ENCODE results near the gene LPAR2.

The LPAR2 gene

DNA sequence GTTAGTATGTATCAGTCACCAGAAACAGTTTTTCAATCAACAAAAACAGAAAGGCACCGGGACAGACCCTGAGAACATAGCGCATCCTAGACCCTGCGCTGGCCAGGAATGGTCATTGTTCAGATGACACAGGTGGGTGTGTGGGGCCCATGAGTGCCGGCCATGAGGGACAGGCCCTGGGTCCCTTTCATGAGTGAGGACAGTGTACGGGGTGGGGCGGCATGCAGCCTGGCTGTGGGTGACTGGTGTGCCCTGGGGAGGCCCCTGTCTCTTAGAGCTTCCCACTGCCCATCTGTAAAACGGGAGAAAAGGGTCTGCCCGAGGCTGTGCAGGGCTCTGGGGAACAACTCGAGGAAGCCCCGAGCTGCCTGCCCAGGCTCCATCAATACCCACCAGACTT is 35.3 kb downstream of the LPAR2 start:
- no peak for DNase-seq

DNA sequence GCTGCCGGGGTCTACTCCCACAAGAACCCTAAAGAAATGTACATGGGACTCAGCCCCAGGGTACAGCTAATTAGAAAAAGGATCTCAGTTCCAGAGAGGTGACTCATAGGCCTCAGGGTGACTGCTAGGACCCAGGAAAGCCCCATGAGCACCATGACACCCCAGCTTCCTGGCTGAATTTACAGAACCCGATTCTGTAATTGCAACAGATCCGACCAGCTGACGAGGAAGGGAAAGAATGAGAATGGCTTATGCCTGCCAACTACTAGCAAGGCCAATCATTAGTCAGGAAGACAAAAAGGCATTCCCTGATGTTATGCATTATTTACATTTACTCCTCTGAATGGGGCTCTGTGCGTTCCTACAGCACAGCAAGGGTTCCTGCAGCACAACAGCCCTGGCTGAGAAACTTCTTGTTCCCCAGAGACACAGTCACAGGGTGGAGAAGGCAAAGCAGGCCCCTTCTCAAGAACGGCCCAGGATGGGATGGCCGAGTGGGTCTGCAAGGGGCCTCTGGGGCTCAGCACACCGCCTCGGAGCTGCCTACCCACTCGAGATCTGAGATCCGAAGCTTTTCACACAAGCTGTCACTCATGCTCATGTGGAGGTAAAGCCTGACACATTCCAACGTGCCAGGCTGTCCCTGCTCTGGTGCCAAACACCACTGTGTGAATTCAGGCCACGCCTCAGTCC is 36.7 kb downstream of the LPAR2 start:
- peak; percentile 17 to 66 for DNase-seq

GRCh38 chr19:19588546-19588945 is 39.5 kb downstream of the LPAR2 start:
- no peak for DNase-seq

- peak in 1 of 2 experiments; percentile 10 for DNase-seq
Observed at GRCh38 chr19:19587771-19588170, 40.2 kb downstream of the LPAR2 start.

DNA sequence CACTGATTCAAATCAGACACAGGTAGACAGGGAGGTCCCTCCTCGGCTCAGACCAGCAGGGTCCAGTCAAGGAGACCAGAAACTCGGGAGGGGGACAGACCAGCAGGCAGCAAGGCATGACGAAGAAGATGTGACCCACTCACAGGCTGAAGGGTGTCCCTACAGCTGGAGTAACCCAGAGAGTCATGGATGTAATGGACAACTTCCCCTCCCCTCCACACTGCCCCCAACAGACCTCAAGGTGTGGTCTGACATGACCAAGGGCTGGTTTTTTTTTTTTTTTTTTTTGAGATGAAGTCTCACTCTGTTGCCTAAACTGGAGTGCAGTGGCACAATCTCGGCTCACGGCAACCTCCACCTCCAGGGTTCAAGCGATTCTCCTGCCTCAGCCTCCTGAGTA is 43.7 kb downstream of the LPAR2 start:
- DNase-seq: no peak

DNA sequence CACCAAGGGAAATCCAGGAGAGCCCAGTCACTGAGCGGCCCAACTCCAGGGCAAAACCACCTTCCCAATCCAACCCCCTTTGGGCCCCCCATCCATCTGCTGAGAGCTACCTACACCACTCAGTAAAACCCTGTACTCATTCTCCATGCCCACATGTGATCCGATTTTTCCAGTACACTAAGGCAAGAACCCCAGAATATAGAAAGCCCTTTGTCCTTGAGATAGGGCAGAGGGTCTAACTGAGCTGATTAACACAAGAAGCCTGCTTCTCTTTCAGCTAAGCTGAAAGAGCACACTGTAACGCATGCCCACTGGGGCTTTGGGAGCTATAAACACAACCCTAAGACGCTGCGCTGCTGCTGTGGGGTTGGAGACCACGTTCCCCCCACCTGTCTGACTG is 45.5 kb downstream of the LPAR2 start:
- DNase-seq: no peak

GRCh38 chr19:19581391-19581790 is 46.6 kb downstream of the LPAR2 start:
- no peak for DNase-seq

- no peak for DNase-seq
Observed at GRCh38 chr19:19580418-19580817, 47.6 kb downstream of the LPAR2 start.

GRCh38 chr19:19579533-19580361 is 48.3 kb downstream of the LPAR2 start:
- no peak for DNase-seq

DNA sequence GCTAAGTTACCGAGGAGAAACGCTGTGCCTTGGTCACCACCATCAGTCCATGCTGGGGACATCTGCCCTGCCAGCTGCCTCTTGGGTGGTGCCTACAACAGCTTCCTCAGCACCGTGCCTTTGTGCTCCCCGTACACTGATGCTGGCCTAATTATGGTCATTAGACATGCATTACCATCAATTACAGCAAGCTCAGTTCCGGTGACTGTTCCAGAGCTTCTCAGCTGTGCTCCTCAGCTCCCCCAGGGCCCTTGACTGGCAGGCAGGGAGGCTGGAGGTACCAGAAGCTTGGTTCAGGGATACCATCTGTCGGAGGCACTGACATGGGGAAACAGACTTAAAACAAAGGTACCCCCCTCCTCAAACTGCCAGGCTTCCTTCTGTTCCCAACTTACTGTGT is 49.8 kb downstream of the LPAR2 start:
- peak; percentile 92 to 97 for DNase-seq

GRCh38 chr19:19575411-19575810 is 52.6 kb downstream of the LPAR2 start:
- peak; percentile 72 to 84 for DNase-seq

All from NCI-H2081 (cell line).